Lung (tissue), 12 donors: ENCODE measurements around the gene R3HDML. TPM values are rescaled to one million over a fixed set of nuclear protein-coding genes. Genes with fewer than 3 reads are reported as not detected.

ENCODE experiments used
- ATAC-seq: fragments of 200-7000 bp; cut with Tn5 transposase; one replicate; pipeline ENCODE4 v1.9.1; 2020; ENCODE audit warnings: moderate number of reproducible peaks; ENCODE audit not compliant: insufficient read depth, low FRiP score
- DNase-seq, 3 donors: peaks; one replicate each; pipeline ENCODE4 v3.0.0-alpha.2; 2013 to 2017
- H3K27ac ChIP-seq, 2 donors: one replicate each; pipeline ENCODE4 v1.5.1; 2013; ENCODE audit warnings: mild to moderate bottlenecking in 2 of 2, moderate library complexity in 2 of 2, control low read depth in 1 of 2, inconsistent platforms in 1 of 2, low read depth in 1 of 2, low read length in 1 of 2
- H3K27me3 ChIP-seq, 3 donors: one replicate each; pipeline ENCODE4 v1.5.1; 2013; ENCODE audit warnings: low read length in 2 of 3; ENCODE audit not compliant: control insufficient read depth in 3 of 3, insufficient read depth in 3 of 3
- H3K36me3 ChIP-seq, 4 donors: one replicate each; pipeline ENCODE4 v1.5.1; 2013; ENCODE audit warnings: low read length in 4 of 4, mild to moderate bottlenecking in 1 of 4, moderate library complexity in 1 of 4; ENCODE audit not compliant: control insufficient read depth in 4 of 4, insufficient read depth in 4 of 4
- H3K4me1 ChIP-seq, 5 donors: one replicate each; pipeline ENCODE4 v1.5.1; 2013; ENCODE audit warnings: low read length in 5 of 5, mild to moderate bottlenecking in 2 of 5, moderate library complexity in 1 of 5; ENCODE audit not compliant: control insufficient read depth in 5 of 5, insufficient read depth in 5 of 5
- H3K4me3 ChIP-seq: one replicate; pipeline ENCODE4 v1.5.1; 2013; ENCODE audit warnings: mild to moderate bottlenecking, control low read depth, moderate library complexity
- H3K9ac ChIP-seq, 2 donors: one replicate each; pipeline ENCODE4 v1.5.1; 2013; ENCODE audit warnings: low read length in 2 of 2, control low read depth in 1 of 2; ENCODE audit not compliant: insufficient read depth in 1 of 2
- H3K9me3 ChIP-seq, 4 donors: one replicate each; pipeline ENCODE4 v1.5.1; 2013; ENCODE audit warnings: low read length in 3 of 4, mild to moderate bottlenecking in 1 of 4, moderate library complexity in 1 of 4; ENCODE audit not compliant: control insufficient read depth in 4 of 4, insufficient read depth in 3 of 4
- WGBS, 2 donors: extraction: QIAGEN DNeasy Blood & Tissue Kit; methylation state at CpG; one replicate each; pipeline ENCODE4 v1.1.7; 2013; 5-methylcytosine and 5-hydroxymethylcytosine counted together
- polyA plus RNA-seq, 2 donors: library from polyadenylated mRNA; stranded (reverse); fragments of 200-250 nt; gene quantifications; one replicate each; pipeline ENCODE4 v1.2.1, GENCODE V29; 2013
- total RNA-seq, 2 donors: library from RNA; depleted of rRNA in 1 of 2; stranded (reverse); fragments of >200 nt in 1 of 2; gene quantifications; one replicate each; pipeline ENCODE4 v1.2.1, GENCODE V29; 2014 to 2021
- TF ChIP-seq, protein P1 (sequence below): IDR thresholded peaks from 2 replicates; pipeline ENCODE4 v1.5.1; 2012; ENCODE audit warnings: mild to moderate bottlenecking; ENCODE audit errors: control extremely low read depth, extremely low read depth
- donor health status: control.
- donor health status: control.
- donor health status: Bipolar disorder and iron deficiency.
- donor health status: healthy.
- donor health status: DM: yes; HTN: yes; CAD: no.

R3HDML gene
- total and polyA plus RNA-seq, 4 donors: not detected

DNA sequence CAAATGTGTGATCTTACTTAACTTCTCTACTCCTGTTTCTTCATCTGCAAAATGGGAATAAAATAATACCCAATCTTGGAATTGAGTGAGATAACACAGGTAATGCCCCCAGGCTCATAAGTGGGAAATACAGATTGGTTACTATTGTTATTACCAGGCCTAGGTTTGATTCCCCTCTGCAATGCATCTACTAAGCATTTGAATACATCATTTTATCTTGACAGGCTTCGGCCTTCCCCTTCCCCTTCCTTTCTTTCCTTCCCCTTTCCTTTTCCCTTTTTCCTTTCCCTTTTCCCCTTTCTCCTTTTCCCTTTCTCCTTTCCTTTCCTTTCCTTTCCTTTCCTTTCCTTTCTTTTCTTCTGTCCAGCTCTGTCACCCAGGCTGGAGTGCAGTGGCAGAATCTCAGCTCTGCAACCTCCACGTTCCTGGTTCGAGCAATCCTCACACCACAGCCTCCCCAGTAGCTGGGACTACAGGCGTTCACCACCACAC is 11.4 kb downstream of the R3HDML start:
- Histone ChIP-seq H3K4me1 (no peaks in the 10 kb centered on the region), H3K9me3 (no peaks in the 10 kb centered on the region), H3K4me3 (no peak overlapping the region), H3K9ac (no peak overlapping the region), H3K27ac (no peak overlapping the region), H3K27me3 (no peaks in the 10 kb centered on the region), H3K36me3 (no peaks in the 10 kb centered on the region)
- no peak for ATAC-seq
- DNase-seq: no peak
- TF ChIP-seq, protein P1, sequence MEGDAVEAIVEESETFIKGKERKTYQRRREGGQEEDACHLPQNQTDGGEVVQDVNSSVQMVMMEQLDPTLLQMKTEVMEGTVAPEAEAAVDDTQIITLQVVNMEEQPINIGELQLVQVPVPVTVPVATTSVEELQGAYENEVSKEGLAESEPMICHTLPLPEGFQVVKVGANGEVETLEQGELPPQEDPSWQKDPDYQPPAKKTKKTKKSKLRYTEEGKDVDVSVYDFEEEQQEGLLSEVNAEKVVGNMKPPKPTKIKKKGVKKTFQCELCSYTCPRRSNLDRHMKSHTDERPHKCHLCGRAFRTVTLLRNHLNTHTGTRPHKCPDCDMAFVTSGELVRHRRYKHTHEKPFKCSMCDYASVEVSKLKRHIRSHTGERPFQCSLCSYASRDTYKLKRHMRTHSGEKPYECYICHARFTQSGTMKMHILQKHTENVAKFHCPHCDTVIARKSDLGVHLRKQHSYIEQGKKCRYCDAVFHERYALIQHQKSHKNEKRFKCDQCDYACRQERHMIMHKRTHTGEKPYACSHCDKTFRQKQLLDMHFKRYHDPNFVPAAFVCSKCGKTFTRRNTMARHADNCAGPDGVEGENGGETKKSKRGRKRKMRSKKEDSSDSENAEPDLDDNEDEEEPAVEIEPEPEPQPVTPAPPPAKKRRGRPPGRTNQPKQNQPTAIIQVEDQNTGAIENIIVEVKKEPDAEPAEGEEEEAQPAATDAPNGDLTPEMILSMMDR: no peak
- WGBS, 2 donors: 90 to 92% methylated on average over 4 of the region's 4 CpGs

DNA sequence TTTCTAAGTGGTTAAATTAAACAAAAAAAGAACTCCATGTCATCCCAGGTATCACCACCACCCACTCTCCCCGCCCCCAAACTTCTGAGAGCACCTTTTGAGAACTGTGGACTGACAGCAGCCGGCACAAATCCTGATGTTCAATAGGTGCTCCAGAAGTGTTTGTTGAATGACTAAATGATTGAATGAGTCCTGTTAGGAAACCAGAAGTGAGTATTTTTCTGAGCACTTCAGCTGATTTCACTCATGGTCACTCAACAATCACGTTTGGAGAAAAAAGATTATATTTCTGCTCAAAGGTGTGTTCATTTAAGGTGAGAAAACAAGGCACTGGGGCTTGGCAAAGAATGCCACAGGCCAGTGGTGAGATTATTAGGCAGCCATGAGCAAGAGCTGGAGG is 12.5 kb downstream of the R3HDML start:
- DNase-seq (no peak), ATAC-seq (no peak)
- Histone ChIP-seq H3K4me1 (no peaks in the 10 kb centered on the region), H3K27me3 (no peaks in the 10 kb centered on the region), H3K27ac (no peak overlapping the region), H3K4me3 (no peak overlapping the region), H3K9me3 (no peaks in the 10 kb centered on the region), H3K9ac (no peak overlapping the region), H3K36me3 (no peaks in the 10 kb centered on the region)
- 66 to 76% methylated on average over 3 of the region's 3 CpGs for WGBS, 2 donors
- TF ChIP-seq, protein P1: no peak

DNA sequence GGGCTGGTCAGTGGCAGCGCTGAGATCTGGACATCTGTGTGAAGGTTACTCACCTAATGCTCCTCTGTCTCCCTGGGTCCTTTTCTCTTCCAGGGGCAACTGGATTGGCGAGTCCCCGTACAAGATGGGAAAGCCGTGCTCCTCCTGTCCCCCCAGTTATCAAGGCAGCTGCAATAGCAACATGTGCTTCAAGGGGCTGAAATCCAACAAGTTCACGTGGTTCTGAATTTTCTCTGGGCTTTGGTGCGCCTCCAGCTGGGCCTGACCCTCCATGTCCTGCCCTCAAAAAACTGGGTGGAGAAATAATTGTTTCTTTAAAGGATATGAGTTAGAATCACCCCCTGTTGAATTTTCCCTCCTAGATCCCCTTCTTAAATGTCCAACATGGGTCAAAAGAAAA is 13.7 kb downstream of the R3HDML start:
- ATAC-seq (no peak), DNase-seq (no peak)
- Histone ChIP-seq H3K4me3 (no peak overlapping the region), H3K27me3 (no peaks in the 10 kb centered on the region), H3K36me3 (no peaks in the 10 kb centered on the region), H3K4me1 (no peaks in the 10 kb centered on the region), H3K27ac (no peak overlapping the region), H3K9ac (no peak overlapping the region), H3K9me3 (no peaks in the 10 kb centered on the region)
- 88 to 90% methylated on average over 6 of the region's 6 CpGs for WGBS, 2 donors
- TF ChIP-seq, protein P1: no peak

DNA sequence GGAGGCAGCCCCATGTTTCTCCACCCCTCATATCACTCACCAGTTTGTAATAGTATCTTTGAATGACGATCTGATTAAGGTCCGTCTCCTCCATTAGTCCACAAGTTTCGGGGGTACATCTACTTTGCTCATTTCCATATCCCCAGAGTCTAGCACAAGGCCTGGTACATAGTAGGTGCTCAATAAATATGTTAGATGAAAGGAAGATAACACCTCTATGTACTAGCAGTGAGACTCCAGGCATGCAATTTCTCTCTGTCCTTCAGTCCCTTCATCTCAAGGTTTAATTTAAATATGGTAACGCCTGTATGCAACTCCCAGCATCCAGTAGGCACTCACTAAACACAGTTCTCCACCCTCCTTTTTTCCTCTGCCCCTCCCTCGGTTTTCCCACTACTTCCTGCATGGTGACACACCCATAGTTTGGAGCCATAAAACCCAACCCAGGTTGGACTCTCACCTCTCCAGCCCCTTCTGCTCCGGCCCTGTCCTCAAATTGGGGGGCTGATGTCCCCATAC is 18.2 kb downstream of the R3HDML start:
- TF ChIP-seq, protein P1: no peak

More for the DNA sequence above, 18.2 kb downstream of the R3HDML start:
- Histone ChIP-seq H3K9me3 (no peaks in the 10 kb centered on the region), H3K27ac (no peak overlapping the region), H3K36me3 (no peaks in the 10 kb centered on the region), H3K27me3 (no peaks in the 10 kb centered on the region), H3K4me1 (peaks cover 0 to 36% (median 16%) of the 10 kb centered on the region in 5 donors), H3K4me3 (no peak overlapping the region), H3K9ac (no peak overlapping the region)
- ATAC-seq (no peak), DNase-seq (no peak)
- 80 to 87% methylated on average over 6 of the region's 6 CpGs for WGBS, 2 donors
